HTERT RPE-1 (cell line): ENCODE results near the gene SLC18A3.

Experiments used
- in situ Hi-C: fragments of 300-500 bp; cut with MboI; formaldehyde crosslinking; loops from 4 replicates; pipeline ENCODE4 v1.14.3; 2020; ENCODE audit warnings: low sequenced_read_pairs

SLC18A3 gene

GRCh38 chr10:49649936-49650723, 40.0 kb downstream of the SLC18A3 start:
- in situ Hi-C loops: no loop called here

GRCh38 chr10:49650724-49651034, 40.6 kb downstream of the SLC18A3 start:
- in situ Hi-C loops: no loop called here

- in situ Hi-C loops: no loop called here
Measured at GRCh38 chr10:49651039-49651835, 41.1 kb downstream of the SLC18A3 start.

- in situ Hi-C loops: no loop called here
Measured at GRCh38 chr10:49651917-49652316, 41.8 kb downstream of the SLC18A3 start.

- in situ Hi-C loops: no loop called here
Measured at GRCh38 chr10:49652421-49653272, 42.5 kb downstream of the SLC18A3 start.

- in situ Hi-C loops: no loop called here
Measured at GRCh38 chr10:49653273-49653929, 43.3 kb downstream of the SLC18A3 start.

GRCh38 chr10:49654036-49654693, 44.1 kb downstream of the SLC18A3 start:
- in situ Hi-C loops: no loop called here

GRCh38 chr10:49655099-49655498, 45.0 kb downstream of the SLC18A3 start:
- in situ Hi-C loops: no loop called here

GRCh38 chr10:49656845-49657493, 46.9 kb downstream of the SLC18A3 start:
- in situ Hi-C loops: no loop called here

- in situ Hi-C loops: no loop called here
Measured at GRCh38 chr10:49657606-49658005, 47.5 kb downstream of the SLC18A3 start.

- in situ Hi-C loops: no loop called here
Measured at GRCh38 chr10:49661140-49661856, 51.2 kb downstream of the SLC18A3 start.
